Measurements from ENCODE around the gene TET1.
"Not testable (repeated sequence)": the region's sequence is repeated elsewhere in the genome, so short reads cannot be mapped to it uniquely, and the experiment has no call there.

Gene TET1

DNA sequence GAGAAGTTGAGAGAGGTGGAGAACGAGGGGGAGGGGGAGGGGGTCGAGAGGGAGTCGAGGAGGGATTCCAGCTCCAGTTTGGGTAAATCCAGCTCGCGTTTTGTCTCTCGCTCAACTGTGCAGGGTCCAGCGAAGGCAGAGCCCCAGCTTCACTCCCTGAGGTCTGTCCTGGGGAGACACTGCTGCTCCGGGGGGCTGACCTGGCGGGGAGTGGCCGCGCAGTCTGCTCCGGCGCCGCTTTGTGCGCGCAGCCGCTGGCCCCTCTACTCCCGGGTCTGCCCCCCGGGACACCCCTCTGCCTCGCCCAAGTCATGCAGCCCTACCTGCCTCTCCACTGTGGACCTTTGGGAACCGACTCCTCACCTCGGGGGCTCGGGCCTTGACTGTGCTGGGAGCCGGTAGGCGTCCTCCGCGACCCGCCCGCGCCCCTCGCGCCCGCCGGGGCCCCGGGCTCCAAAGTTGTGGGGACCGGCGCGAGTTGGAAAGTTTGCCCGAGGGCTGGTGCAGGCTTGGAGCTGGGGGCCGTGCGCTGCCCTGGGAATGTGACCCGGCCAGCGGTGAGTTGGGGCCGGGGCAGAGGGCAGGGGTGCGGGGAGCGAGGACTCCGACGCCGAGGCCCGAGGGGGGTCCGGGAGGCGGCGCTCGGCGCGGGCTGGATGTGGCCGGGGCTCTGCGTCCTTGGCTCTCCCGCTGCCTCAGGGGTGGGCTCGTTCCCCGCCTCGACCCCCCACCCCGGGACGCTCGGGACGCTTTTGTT is at the start of gene TET1:
Gene TET1, plus strand, starts transcription at position 152 of the 757 bp plus-strand sequence. CDS start 12,002 bp downstream, outside the sequence.
- peak; percentile 77 for DNase-seq (ENCODE audit: low spot score)

DNA sequence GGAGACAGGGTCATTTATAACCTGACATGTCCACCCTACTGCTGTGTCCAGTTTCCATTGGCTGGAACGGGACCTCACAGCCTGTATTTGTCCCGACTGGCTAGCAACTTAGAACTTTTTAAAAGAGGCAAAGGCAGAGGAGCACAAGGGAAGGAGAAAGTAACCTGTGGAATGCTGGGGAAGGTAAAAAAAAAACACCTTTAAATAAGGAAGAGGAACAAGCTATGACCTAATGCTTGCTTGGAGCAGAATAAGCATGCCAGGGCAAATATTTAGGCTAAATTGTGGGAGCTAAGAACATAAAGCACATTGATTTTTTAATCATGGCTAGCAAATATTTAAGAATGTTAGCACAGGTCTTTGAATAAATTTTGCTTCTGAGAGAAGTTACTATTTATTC is 43.9 kb upstream of the TET1 start:
- not testable (repeated sequence) for DNase-seq (ENCODE audit: low spot score)

DNA sequence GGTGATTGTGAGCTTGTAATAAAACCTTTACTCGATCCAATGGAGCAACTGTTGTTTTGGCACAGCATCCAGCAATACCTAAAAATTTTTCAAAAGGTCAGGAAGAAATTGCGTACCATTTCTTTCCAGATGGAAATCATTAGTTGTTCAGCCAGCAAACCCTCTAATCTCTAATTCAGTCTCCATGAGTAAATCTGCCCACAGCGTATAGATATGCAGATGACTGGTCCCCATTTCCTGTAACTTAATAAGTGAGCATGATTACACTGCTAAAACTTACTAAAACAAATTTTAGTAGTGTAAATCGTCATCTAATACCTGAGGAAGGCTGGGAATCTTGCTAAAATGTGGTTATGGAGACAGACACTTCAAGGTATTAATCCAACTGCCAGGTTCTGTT is 43.4 kb upstream of the TET1 start:
- DNase-seq (ENCODE audit: low spot score) = peak; percentile 12

DNA sequence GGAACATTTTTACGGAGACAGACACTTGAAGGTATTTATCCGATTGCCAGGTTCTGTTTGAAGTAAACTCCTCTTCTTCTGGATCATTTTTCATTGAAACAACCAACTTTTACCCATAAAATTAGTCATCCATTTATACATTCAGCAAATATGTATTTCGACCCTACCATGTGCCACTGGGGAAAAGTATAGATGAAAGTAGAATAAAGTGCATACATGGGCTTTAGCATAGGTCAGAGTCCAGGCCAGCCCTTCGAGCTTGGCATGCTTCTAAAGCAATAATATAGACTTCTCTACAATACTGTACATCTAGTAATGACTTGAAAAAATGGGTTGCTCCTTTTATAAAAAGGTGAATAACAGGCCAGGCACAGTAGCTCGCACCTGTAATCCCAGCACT is 42.9 kb upstream of the TET1 start:
- no peak for DNase-seq (ENCODE audit: low spot score)

DNA sequence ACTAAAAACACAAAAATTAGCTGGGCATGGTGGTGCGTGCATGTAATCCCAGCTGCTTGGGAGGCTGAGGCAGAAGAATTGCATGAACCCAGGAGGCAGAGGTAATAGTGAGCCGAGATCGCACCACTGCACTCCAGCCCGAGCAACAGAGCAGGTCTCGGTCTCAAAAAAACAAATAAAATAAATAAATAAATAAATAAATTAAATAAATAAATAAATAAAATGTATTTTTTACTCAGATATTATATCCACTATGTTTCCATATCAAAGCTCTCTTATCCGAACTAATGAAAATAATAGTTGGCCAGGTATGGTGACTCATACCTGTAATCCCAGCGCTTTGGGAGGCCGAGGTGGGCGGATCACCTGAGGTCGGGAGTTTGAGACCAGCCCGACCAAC is 41.5 kb upstream of the TET1 start:
- DNase-seq (ENCODE audit: low spot score) = not testable (repeated sequence)

DNA sequence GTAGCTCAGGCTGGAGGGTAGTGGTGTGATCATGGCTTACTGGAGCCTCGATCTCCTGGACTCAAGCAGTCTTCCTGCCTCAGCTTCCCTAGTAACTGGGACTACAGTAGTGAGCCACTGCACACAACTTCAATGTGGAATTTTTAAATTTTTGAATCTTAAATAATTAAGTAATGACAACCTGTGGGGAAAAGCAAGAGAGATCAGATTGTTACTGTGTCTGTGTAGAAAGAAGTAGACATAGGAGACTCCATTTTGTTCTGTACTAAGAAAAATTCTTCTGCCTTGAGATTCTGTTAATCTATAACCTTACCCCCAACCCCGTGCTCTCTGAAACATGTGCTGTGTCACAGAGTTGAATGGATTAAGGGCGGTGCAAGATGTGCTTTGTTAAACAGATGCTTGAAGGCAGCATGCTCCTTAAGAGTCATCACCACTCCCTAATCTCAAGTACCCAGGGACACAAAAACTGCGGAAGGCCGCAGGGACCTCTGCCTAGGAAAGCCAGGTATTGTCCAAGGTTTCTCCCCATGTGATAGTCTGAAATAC is 34.6 kb upstream of the TET1 start:
- not testable (repeated sequence) for DNase-seq (ENCODE audit: low spot score)

DNA sequence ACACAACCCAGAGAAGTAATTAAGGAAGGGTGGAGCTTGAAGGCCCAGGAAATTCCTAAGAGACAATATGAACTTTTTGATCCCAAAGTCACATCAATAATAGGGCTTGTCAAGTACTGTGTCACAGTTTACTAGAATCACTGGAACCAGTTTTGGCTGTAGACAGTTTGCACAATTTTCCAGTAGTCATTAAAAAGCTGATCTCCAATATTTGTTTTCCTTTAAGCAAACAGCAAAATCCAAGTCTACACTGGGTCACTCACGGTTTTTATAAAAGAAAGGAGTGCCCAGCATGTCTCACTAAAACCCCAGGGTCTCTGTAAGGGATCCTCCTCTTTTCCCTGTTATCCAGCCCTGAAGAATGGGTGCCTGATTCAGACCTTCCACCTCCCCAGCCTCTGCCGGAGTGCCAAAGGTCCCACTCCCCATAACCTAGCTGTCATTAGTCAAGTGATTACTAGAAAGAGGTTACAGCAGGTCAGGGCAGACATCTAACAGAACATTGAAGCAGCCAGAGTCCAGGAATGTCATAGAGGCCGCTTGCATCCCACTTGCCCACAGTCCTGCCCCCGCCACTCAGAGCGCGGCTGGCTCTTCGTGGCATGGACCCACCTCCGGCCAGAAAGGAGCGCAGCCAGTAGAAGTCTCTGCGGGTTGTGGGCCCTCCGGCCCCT is 33.4 kb upstream of the TET1 start:
- peak; percentile 9 for DNase-seq (ENCODE audit: low spot score)

DNA sequence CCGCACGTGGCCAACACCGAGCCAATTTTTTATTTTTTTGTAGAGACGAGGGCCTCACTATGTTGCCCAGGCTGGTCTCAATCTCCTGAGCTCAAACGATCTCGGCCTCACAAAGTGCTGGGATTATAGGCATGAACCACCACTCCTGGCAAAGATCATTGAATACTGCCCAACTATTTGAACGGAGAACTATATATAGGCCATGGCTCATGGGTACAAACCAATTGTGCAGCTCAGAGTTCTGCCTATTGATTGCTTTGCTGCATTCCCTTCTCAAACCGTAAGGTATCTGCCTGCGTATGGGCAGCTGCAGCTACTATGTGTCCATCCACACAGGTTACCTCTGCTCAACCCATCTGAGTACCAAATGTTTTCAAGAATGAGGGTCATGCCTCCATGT is 23.2 kb upstream of the TET1 start:
- no peak for DNase-seq (ENCODE audit: low spot score)

DNA sequence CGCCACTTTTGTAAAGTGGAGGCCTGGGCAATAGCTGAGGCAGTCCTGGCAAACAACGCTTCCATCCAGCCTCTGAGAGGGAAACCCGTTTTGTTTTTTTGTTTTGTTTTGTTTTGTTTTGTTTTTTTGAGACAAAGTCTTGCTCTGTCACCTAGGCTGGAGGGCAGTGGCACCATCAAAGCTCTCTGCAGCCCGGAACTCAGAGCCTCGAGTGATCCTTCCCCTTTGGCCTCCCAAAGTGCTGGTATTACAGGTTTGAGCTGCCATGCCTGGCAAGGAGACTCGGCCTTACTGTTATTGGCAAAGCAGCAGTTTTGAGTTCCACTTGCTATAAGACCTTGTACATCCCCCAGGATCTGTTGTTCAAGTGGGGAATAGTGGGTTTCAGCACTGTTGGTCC is 22.3 kb upstream of the TET1 start:
- DNase-seq (ENCODE audit: low spot score) = no peak

DNA sequence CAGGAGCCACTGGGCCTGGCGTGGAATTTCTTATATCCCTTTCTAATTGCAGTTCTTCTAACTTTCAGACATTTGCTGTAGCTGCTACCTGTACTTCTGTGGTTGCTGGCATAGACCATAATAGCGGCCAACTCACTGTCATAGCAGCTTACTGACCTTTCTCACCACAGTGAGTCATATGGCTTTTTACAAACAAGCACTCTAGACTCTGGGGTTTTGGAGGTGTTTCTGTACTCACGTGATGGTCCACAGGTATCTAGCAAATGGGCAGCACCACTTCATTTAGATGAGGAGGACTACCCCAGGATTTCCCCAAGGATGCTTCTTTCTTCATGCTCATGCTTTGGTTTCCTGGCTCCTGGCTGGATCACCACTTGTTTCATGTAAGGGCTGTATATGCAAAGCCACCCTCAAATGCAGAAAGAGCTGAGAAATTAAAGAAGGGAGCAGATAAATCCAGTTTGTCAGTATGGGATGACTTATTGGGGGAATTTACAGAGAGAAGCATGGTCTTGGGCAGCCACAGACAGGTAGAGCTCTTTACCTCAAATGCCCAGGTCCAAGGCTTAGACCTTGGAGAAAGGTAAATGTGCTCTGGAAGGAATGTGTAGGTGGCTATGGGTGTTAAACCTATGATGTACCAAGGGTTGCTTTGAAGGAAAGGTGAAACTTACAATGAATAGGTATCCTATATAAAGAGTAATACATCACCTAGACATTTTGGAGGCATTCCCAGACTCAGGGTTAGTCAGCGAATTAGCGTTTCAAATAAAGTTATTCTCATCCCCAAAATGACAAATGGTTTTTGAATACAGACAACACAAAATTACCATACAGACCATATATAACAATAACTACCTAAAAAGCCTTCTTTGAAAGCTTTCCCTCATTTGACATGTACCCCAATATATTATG is 16.9 kb upstream of the TET1 start:
- DNase-seq (ENCODE audit: low spot score) = peak; percentile 38

DNA sequence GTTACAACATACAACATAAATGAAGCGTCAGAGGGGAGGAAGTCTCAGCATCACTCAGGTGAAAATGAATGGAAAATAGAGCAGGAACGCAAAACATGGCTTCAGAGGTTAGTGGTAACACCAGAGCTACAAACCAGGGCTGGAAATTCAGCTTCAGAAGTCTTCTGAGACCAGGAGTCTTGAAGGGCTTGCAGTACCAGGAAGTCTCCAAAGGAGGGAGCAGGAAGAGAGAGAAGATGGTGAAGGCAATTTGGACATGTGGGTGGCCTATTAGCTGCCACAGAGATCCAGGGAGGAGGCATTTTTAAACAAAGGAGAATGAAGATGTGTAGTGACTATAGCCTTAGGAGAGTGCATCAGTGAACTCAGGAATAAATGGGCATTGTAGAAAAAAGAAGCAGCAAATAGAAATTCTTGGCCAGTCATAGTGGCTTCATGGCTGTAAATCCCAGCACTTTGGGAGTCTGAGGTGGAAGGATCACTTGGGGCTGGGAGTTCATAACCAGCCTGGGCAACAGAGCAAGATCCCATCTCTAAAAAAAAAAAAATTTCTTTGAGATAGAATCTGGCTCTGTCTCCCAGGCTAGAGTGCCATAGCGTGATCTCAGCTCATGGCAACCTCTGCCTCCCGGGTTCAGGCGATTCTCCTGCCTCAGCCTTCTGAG is 9.3 kb upstream of the TET1 start:
- peak; percentile 84 for DNase-seq (ENCODE audit: low spot score)

DNA sequence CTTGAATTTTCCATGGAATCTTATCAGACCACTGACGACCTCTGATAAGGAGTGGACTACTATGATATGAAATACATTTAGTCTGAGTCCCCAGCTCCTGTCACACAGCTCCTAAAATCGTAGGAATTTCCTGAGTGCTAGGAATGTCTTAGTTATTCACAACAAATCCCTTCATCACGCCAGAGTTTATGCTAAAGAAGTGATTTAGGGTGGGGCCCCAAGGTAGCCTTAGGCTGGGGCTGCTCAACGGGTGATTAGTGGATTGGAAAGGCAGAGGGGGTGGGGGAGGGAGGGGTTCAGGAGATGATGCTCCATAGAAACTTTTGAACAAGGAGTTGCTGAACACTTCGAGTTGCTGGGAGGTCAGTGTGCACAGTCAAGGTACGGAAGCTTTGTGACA is 7.0 kb upstream of the TET1 start:
- DNase-seq (ENCODE audit: low spot score) = no peak

DNA sequence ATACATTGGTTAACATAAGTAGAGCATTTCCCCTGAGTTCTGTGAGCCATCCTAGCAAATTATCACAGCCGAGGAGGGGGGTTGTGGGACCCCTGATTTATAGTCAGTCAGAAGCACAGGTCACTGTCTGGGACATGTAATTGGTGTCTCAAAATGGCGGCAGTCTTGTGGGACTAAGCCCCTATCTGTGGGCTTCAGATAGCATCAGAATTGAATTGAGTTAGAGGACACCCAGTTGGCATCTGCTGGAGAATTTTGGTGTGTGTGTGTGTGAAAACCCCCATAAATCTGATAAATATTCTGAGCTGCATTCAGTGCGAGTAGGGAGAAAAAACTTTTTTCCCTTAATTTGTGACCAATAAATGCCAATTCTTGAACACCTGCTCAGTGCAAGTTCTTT is 6.5 kb upstream of the TET1 start:
- DNase-seq (ENCODE audit: low spot score) = no peak

DNA sequence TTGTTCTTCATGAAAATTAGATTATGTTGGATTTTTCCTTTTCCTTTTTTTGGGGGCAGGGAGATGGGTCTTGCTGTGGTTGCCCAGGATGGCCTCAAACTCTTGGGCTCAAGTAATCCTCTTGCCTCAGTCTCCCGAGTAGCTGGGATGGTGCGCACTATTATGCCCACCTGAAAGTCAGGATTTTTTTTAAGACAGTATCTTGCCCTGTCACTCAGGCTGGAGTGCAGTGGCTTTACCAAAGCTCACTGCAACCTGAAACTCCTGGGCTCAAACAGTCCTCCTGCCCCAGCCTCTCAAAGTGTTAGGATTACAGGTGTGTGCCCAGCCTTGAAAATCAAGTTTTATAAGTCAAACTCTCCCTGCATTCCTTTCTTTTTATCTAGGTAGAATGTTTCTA is 1.7 kb upstream of the TET1 start:
- DNase-seq (ENCODE audit: low spot score) = no peak

DNA sequence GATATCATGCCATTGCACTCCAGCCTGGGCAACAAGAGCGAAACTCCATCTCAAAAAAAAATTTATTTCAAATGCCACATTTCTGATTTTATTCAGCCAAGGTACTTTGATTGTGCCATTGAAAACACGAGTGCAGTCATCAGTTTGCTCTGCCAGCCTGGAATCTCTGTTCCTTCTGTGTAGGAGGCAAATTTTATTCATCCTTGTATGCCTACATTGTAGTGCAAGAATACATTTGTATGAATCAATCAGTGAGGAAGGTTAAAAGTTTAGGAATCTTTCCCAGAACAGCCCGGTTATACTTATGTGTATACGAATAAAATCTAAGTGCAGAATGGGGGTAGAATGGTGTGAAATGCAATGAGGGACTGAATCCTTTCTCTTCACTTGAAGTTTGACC is 886 bp upstream of the TET1 start:
- DNase-seq (ENCODE audit: low spot score) = no peak

DNA sequence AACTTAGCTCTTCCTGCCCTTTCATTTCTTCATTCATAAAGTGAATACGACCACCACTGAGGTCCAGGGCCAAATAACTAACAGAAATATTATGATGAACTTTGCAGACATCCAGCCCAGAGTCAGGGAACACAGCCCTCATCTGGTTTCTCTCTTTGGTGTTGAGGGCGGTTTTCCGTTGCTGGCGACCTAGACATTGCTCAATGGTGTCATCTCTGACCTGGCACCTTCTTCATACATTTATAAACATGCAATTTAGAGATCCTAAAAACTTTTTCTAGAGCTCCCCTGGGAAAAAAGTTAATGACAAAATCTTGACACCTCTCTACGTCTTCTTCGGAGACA is 324 bp upstream of the TET1 start:
- DNase-seq (ENCODE audit: low spot score) = peak; percentile 40

DNA sequence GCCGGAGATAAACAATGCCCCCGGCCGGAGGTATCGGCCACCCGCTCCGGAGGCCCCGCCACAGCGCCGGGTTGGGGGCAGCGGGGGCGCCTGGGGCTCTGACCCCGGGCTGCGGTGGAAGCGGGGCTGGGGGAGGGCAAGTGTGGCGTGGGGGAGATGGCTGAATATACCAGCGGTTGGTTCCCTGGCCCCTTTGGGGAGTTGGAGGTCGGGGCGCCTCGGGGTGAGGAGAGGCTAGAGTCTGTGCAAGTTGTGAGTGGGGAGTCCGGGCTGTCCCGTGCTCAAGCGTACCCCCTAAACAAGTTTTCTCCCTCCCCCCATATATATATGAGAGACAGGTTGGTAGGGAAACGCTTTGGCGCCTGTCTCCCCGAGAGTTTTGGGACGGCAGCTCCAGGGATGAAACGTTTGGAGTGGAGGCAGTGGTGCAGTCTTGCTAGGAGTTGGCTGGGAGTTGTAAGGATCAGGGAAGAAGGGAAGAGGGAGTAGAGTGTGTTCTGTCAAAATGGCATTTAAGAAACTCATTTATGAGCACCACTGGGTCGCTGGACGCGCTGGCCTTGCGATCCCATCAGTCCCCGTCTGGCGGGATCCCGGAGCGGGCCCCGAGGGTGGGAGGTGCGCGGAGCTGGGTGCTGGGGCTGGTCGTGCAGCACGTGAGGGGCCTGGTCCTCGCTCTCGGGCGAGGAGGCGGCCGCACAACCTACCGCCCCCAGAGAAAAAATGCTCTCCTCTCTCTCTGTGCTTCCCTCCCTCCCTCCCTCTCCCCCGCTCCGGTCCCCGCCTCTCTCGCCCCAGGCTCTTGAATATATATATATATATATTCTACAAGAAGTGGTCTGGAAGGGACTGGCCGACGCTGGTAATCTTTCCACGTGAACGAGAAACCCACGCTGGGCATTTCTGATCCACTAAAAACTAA is 1.1 kb downstream of the TET1 start:
- DNase-seq (ENCODE audit: low spot score) = peak; percentile 50

DNA sequence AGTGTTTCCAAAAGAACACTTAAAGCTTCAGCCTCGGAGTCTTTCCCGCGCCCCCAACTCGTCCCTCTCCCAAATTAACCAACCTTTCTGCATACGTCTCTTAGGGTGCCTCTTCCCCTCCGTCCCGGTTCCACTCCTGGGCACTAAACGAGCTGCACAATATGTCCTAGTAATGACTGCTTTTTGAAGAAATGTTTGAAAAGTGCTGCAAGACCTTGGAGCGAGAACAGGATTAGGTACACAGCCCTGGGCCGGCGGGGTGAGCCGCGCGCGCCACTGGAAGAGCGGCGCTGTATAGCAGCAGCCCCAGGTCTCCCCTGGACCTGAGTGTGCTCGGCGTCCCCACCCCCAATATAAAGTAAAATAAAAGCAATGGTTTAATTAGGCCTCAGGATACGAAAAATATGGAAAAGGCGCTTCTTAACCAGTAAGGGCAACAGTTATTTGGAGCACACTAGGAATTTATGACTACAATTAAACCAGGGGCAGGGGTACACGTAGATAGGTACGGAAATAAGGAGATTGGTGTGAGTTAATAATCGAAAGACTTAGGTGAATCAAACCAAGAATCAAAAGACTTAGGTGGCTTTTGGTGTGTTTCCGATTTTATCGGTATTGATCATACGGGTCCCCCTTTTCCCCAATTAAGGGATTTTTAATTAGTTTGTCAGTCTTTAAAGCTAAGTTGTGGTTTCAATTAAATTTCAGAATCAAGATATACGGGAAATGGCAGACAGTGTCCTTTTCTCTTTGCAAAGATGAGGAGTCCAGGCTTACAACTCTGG is 1.9 kb downstream of the TET1 start:
- peak; percentile 45 for DNase-seq (ENCODE audit: low spot score)

DNA sequence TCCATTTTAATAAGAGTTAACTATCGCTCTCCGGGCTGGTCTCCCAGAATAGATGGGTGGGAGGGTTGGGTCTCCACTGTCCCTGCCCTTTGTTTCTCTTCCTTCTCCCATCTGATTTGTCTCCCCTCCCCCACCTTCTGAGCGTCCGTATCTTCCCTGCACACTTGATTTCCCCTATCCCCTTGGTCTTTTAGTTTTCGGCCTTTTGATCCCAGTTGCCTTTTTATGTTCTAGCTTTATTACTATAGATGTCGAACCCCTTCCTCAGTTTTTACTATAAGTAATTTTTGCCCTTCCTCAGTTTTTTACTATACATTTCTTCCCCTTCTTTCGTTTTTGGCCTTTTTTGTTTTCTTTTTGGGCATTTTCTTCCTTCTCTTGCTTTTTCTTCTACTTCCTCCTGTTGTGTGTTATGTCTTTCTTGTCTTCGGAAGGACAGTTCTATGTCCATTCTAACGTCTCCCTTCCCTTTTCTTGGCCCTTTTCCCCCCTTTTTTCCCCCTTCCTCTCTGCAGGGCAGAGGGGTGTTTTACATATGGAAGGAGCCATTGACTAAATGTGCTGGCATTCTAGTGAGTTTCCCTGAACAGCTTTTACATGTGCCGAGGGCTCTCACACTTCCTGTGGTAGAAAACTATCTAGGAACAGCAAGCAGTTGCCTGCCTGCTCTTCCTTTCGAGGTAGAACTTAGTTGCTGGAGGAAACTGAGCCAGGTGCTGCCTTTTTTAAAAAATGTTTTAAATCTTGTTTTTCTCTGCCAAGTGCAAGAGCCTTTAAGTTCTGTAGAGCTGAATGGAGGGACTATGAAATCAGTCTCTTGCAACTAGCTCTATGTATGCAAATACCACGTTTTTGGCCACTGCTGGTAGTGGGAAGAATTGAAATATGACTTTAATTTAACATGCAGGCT is 2.8 kb downstream of the TET1 start:
- DNase-seq (ENCODE audit: low spot score) = peak; percentile 38

Data from AG20443 (cell line).